PC-3 (cell line): ENCODE data around the gene TM9SF1. TPM values are rescaled to one million over a fixed set of nuclear protein-coding genes. Genes with fewer than 3 reads are reported as not detected.
A peak's percentile ranks its signal among the peaks of the same experiment; 100 is the strongest.

Experiments used
- ATAC-seq: fragments of 200-7000 bp; cut with Tn5 transposase; 2 replicates; pipeline ENCODE4 v1.9.1; 2020; ENCODE audit warnings: mild to moderate bottlenecking, moderate library complexity
- BruUV-seq: library from RNA; stranded (reverse); fragments of 400-500 nt; replicated peaks from 2 replicates; lab custom pipeline; 2021; lab: Mats Ljungman, UMichigan
- CTCF ChIA-PET: fragments of 300-600 bp; sonication (Branson Sonifier 250); formaldehyde crosslinking; loops from one replicate; lab custom pipeline; 2022; ENCODE audit warnings: antibody characterized with exemption; lab: Charles Lee
- POLR2A ChIA-PET: fragments of 300-600 bp; sonication (Branson Sonifier 250); formaldehyde crosslinking; loops from one replicate; lab custom pipeline; 2022; ENCODE audit warnings: antibody characterized with exemption; ENCODE audit not compliant: unreplicated experiment; lab: Charles Lee
- DNase-seq: peaks from one replicate; pipeline ENCODE4 v3.0.0-alpha.2; 2015
- H2AFZ ChIP-seq: fragments of 300-600 bp; sonication (generic); 2 replicates; pipeline ENCODE4 v1.6.0; 2016; ENCODE audit warnings: antibody characterized with exemption, low read length
- H3F3A ChIP-seq: fragments of 300-600 bp; sonication (generic); one replicate; pipeline ENCODE4 v1.6.0; 2017; ENCODE audit warnings: antibody characterized with exemption, low read length, control low read depth, mild to moderate bottlenecking; ENCODE audit not compliant: unreplicated experiment
- H3K27ac ChIP-seq: fragments of 300-600 bp; sonication (generic); 2 replicates; pipeline ENCODE4 v1.5.1; 2016; ENCODE audit warnings: mild to moderate bottlenecking, low read length
- H3K27me3 ChIP-seq: fragments of 300-600 bp; sonication (generic); 2 replicates; pipeline ENCODE4 v1.6.1; 2016; ENCODE audit warnings: low read length, mixed read lengths
- H3K36me3 ChIP-seq: fragments of 300-600 bp; sonication (generic); 2 replicates; pipeline ENCODE4 v1.6.1; 2016; ENCODE audit warnings: low read depth, mixed run types, low read length, mixed read lengths
- H3K4me1 ChIP-seq: fragments of 300-600 bp; sonication (generic); 2 replicates; pipeline ENCODE4 v1.5.1; 2016; ENCODE audit warnings: low read length; ENCODE audit not compliant: insufficient read depth
- H3K4me2 ChIP-seq: fragments of 300-600 bp; sonication (generic); 2 replicates; pipeline ENCODE4 v1.6.0; 2016; ENCODE audit warnings: low read length
- H3K4me3 ChIP-seq: fragments of 300-600 bp; sonication (generic); 2 replicates; pipeline ENCODE4 v1.5.1; 2016; ENCODE audit warnings: mild to moderate bottlenecking, low read length, mixed read lengths
- H3K79me2 ChIP-seq: fragments of 300-600 bp; sonication (generic); 2 replicates; pipeline ENCODE4 v1.6.1; 2017; ENCODE audit warnings: low read length, mixed read lengths
- H3K9ac ChIP-seq: fragments of 300-600 bp; sonication (generic); 2 replicates; pipeline ENCODE4 v1.6.0; 2016; ENCODE audit warnings: mild to moderate bottlenecking, low read length
- H3K9me2 ChIP-seq: fragments of 300-600 bp; sonication (generic); replicated peaks from 2 replicates; pipeline ENCODE4 v1.6.1; 2016; ENCODE audit warnings: mixed run types, low read length, mixed read lengths
- H3K9me3 ChIP-seq: fragments of 300-600 bp; sonication (generic); 2 replicates; pipeline ENCODE4 v1.6.1; 2016; ENCODE audit warnings: low read length, mixed read lengths
- H4K20me1 ChIP-seq: fragments of 300-600 bp; sonication (generic); 2 replicates; pipeline ENCODE4 v1.6.1; 2016; ENCODE audit warnings: low read length, mixed read lengths
- CTCF ChIP-seq: fragments of 300-600 bp; sonication (generic); conservative IDR thresholded peaks from 2 replicates; pipeline ENCODE4 v1.5.1; 2017; ENCODE audit warnings: antibody characterized with exemption, low read depth, mild to moderate bottlenecking, low read length
- EZH2 ChIP-seq: fragments of 300-600 bp; sonication (generic); IDR thresholded peaks from one replicate; pipeline ENCODE4 v1.6.1; 2017; ENCODE audit warnings: antibody characterized with exemption, mild to moderate bottlenecking, low read length; ENCODE audit not compliant: unreplicated experiment
- EZH2phosphoT487 ChIP-seq: fragments of 300-600 bp; sonication (generic); IDR thresholded peaks from 2 replicates; pipeline ENCODE4 v1.6.1; 2018; ENCODE audit warnings: mild to moderate bottlenecking, antibody characterized with exemption, low read length, borderline replicate concordance
- intact Hi-C: fragments of 100-400 bp; cut with micrococcal nuclease; formaldehyde crosslinking; loops from 2 replicates; pipeline ENCODE4 v1.9.0; 2023
- total RNA-seq: library from RNA; depleted of rRNA; stranded (reverse); fragments of >200 nt; gene quantifications from 2 replicates; pipeline ENCODE4 v1.2.3, GENCODE V29; 2014

The TM9SF1 gene
- total RNA-seq, 1 experiment from 2014 or later: 52.1 TPM

GRCh38 chr14:24232645-24233537 is 37.6 kb upstream of the TM9SF1 start, which contains the start of gene GMPR2:
Gene GMPR2 (plus strand): TSS chr14:24232929. CDS start chr14:24233254, 325 bp downstream.
- Histone ChIP-seq H3K4me3 (peak within 1 kb of the TSS; percentile 98), H3K36me3 (peaks cover 18% of the 10 kb centered on the region), H3K27ac (peak within 1 kb of the TSS; percentile 80), H3K27me3 (no peaks in the 10 kb centered on the region), H2AFZ (peak within 1 kb of the TSS; percentile 97), H3K4me2 (peak within 1 kb of the TSS; percentile 97), H3F3A (no peaks in the 10 kb centered on the region), H3K79me2 (peaks cover 66% of the 10 kb centered on the region), H3K9ac (peak within 1 kb of the TSS; percentile 92), H3K9me2 (no peaks in the 10 kb centered on the region), H3K4me1 (peaks cover 27% of the 10 kb centered on the region), H4K20me1 (no peaks in the 10 kb centered on the region), H3K9me3 (no peaks in the 10 kb centered on the region)
- TF ChIP-seq EZH2phosphoT487 (no peak), EZH2 (no peak), CTCF (no peak)
- ChIA-PET CTCF (no interaction called here), POLR2A (no interaction called here)
- DNase-seq: no peak
- TSS peak; percentile 60 for BruUV-seq
- ATAC-seq: peak; percentile 56
- intact Hi-C loops: loop anchor here (1.0 to 2.0 kb wide), 2 partner anchors 9 to 16 kb away; partner anchors contain the start of genes MDP1 and TINF2

DNA sequence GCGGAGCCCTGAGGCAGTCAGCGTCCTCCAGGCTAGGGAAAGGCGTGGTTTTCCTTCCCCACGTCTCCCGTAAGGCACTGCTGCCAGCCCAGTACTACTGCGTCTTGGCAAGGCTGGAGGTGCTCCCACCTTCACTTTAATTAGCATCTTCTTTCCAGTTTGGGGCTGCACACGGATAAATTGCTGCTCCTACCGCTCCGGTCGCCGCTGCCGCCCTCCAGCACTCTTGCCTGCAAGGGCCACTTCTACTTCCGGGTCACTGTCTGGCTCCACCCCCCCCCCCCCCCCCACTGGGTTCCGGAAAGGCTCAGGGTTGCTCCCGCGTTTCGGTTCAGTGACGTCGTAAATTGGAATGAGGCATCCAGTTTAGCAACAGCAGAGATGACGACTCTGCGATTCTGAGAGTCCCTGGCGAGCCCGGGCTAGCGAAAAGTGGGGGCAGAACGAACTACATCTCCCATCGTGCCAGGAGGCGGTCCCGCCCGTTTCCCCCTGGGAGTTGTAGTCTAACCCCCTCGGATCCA is 36.9 kb upstream of the TM9SF1 start, which contains the start of gene NEDD8:
Gene NEDD8 (minus strand): TSS at position 247 of the 524 bp plus-strand sequence. CDS start 100 bp downstream, at position 147.
- Histone ChIP-seq H2AFZ (peak within 1 kb of the TSS; percentile 97), H3K79me2 (peaks cover 73% of the 10 kb centered on the region), H4K20me1 (no peaks in the 10 kb centered on the region), H3F3A (no peaks in the 10 kb centered on the region), H3K9ac (peak within 1 kb of the TSS; percentile 92), H3K27ac (peak within 1 kb of the TSS; percentile 80), H3K4me1 (peaks cover 27% of the 10 kb centered on the region), H3K9me3 (no peaks in the 10 kb centered on the region), H3K27me3 (no peaks in the 10 kb centered on the region), H3K36me3 (peaks cover 14% of the 10 kb centered on the region), H3K9me2 (no peaks in the 10 kb centered on the region), H3K4me2 (peak within 1 kb of the TSS; percentile 97), H3K4me3 (peak within 1 kb of the TSS; percentile 98)
- BruUV-seq: no TSS peak
- DNase-seq (peak; percentile 92), ATAC-seq (peak; percentile 80)
- TF ChIP-seq EZH2phosphoT487: no peak
- no peak for TF ChIP-seq CTCF
- TF ChIP-seq EZH2: no peak
- POLR2A ChIA-PET: no interaction called here
- CTCF ChIA-PET: no interaction called here
- intact Hi-C loops: loop anchor here (1.0 to 2.0 kb wide), 2 partner anchors 10 to 15 kb away; partner anchors contain the start of genes MDP1 and TINF2
